Sigmoid colon (tissue), 7 donors: Measurements from ENCODE around the gene ANKZF1. TPM values are rescaled to one million over a fixed set of nuclear protein-coding genes. Genes with fewer than 3 reads are reported as not detected.
A peak's percentile ranks its signal among the peaks of the same experiment; 100 is the strongest.

Experiments used
- DNase-seq: peaks from one replicate; pipeline ENCODE4 v3.0.0-alpha.2; 2019
- H3K27ac ChIP-seq, 4 donors: fragments of 200-600 bp; sonication (generic); one replicate each; pipeline ENCODE4 v1.5.1; 2016 to 2019; ENCODE audit warnings: mild to moderate bottlenecking in 1 of 4
- H3K27me3 ChIP-seq, 3 donors: fragments of 200-600 bp; sonication (generic); one replicate each; pipeline ENCODE4 v1.5.1; 2019; ENCODE audit warnings: mild to moderate bottlenecking in 1 of 3
- H3K36me3 ChIP-seq, 4 donors: fragments of 200-600 bp; sonication (generic); one replicate each; pipeline ENCODE4 v1.5.1; 2016 to 2019
- H3K4me1 ChIP-seq, 4 donors: fragments of 200-600 bp; sonication (generic); one replicate each; pipeline ENCODE4 v1.5.1; 2017 to 2019
- H3K4me3 ChIP-seq, 4 donors: fragments of 200-600 bp; sonication (generic); one replicate each; pipeline ENCODE4 v1.5.1; 2017 to 2019; ENCODE audit warnings: mild to moderate bottlenecking in 2 of 4, moderate library complexity in 1 of 4
- H3K9me3 ChIP-seq, 4 donors: fragments of 200-600 bp in 3 of 4; sonication (generic) in 3 of 4; one replicate each; pipeline versions ENCODE4 v1.5.1 to v1.6.1; 2013 to 2019
- EP300 ChIP-seq, 4 donors: sonication (generic); formaldehyde crosslinking; IDR thresholded peaks; one replicate each; pipeline ENCODE4 v1.6.1; 2017; ENCODE audit warnings: antibody characterized with exemption in 4 of 4
- POLR2A ChIP-seq, 2 donors: fragments of 450-650 bp; IDR thresholded peaks; one replicate each; pipeline ENCODE4 v1.6.1; 2016; ENCODE audit warnings: antibody characterized with exemption in 2 of 2, mild to moderate bottlenecking in 2 of 2, moderate library complexity in 2 of 2
- POLR2AphosphoS5 ChIP-seq, 4 donors: sonication (generic); formaldehyde crosslinking; IDR thresholded peaks; one replicate each; pipeline ENCODE4 v1.6.1; 2017; ENCODE audit warnings: antibody characterized with exemption in 4 of 4
- WGBS, 2 donors: extraction: QIAGEN DNeasy Blood & Tissue Kit; methylation state at CpG; one replicate each; pipeline ENCODE4 v1.1.7; 2013; 5-methylcytosine and 5-hydroxymethylcytosine counted together
- intact Hi-C: fragments of 100-400 bp; cut with DNase I; formaldehyde crosslinking; loops from one replicate; pipeline ENCODE4 v1.15.1; 2023
- polyA plus RNA-seq, 3 donors: library from polyadenylated mRNA; stranded (reverse); fragments of 200-250 nt; gene quantifications; one replicate each; pipeline ENCODE4 v1.2.3, GENCODE V29; 2013
- total RNA-seq, 4 donors: library from RNA; depleted of rRNA; stranded (reverse); fragments of >200 nt; gene quantifications; one replicate each; pipeline ENCODE4 v1.1.0, GENCODE V29; 2016
- TF ChIP-seq, protein P1 (sequence below), 4 experiments: fragments of 450-650 bp in 3 of 4; fragments of 200-600 bp in 1 of 4; IDR thresholded peaks; one replicate each; pipeline ENCODE4 v1.5.1; 2016 to 2019; ENCODE audit warnings: antibody characterized with exemption in 4 of 4, mild to moderate bottlenecking in 3 of 4, moderate library complexity in 2 of 4
- donor health status: healthy with polysubstance abuse.
- donor health status: Bipolar disorder and iron deficiency.
- donor health status: healthy.

ANKZF1 gene
- total and polyA plus RNA-seq, 7 donors, result 9.0 to 52.6 (median 36.9) TPM

DNA sequence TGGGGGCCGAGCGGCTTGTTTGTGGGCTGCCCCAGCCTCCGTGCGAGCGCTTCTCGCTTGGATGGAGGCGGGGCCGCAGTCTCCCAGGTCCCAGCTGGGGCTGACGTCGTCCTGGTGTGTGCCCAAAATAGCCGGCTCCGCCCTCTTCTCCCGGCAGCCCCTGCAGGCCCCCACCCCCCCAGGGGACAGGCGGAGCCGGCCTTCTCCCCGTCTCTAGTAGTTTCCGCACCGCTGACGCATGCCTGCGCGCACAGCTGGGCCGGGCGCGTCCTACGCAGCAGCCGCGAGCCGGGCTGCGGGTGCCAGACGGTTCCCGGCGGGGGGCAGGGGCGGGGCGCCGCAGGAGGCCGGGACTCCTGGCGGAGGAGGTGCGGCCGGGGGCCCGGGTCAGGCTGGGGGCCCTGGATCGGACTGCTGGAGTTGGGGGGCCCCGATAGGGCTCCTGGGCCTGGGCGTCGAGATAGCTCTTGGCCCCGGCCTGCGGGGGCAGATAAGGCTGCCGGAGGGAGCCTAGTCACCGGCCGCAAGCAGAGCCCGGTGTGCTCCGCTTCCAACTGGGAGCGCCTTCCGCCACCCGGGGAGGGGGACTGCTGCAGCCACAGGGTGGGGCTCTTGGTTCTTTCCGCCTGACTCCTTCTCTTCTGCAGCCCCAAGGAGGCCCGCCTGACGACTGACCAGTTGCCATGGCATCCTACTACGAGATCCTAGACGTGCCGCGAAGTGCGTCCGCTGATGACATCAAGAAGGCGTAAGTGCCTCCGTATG, 49.7 kb downstream of the ANKZF1 start, which contains the start of gene DNAJB2:
Gene DNAJB2, plus strand, starts transcription at position 216 of the 765 bp plus-strand sequence. Its CDS starts 468 bp downstream, at position 684.
- WGBS, 2 donors, result 1% methylated on average over 65 of the region's 65 CpGs

DNA sequence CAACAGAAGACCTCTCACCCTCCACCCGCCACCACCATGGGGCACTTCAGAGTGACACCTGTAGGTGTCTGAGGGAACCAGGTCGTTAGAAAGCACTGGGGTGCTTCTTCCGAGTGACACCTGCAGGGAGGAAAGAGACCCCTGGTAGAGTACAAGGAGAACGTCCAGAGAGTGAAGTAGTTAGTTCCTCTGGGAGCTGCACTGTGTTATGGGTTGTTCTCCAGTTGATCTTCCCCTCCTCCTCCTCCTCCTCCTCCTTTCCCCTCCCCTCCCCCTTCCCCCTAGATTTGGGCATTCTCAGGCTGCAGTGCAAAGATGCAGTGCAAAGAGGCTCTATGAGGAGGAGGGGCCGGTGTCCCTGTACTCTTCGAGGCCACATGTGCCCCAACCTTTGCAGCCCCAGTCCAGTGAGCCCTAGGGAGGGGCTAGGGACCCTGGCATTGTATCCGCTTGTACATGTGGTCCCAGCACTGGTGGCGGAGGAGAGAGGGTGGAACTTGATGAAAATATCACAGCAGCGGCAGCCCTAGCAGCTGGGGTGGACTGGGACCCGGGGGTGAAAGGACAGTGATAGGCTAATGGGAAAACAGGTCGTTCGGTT, 50.4 kb downstream of the ANKZF1 start:
- Histone ChIP-seq H3K9me3 (no peaks in the 10 kb centered on the region), H3K36me3 (peaks cover 16 to 47% (median 37%) of the 10 kb centered on the region in 4 donors), H3K4me1 (peaks cover 0 to 41% (median 35%) of the 10 kb centered on the region in 4 donors), H3K4me3 (peak overlapping the region; percentile 72 to 86 (median 75)), H3K27me3 (no peaks in the 10 kb centered on the region), H3K27ac (peak overlapping the region; percentile 94 to 99 (median 95))
- WGBS, 2 donors, result 52 to 54% methylated on average over 12 of the region's 12 CpGs
- TF ChIP-seq POLR2A (IDR thresholded peaks at IDR 0.05), result no peak
- no peak for TF ChIP-seq EP300 (IDR thresholded peaks at IDR 0.05)
- TF ChIP-seq, protein P1, sequence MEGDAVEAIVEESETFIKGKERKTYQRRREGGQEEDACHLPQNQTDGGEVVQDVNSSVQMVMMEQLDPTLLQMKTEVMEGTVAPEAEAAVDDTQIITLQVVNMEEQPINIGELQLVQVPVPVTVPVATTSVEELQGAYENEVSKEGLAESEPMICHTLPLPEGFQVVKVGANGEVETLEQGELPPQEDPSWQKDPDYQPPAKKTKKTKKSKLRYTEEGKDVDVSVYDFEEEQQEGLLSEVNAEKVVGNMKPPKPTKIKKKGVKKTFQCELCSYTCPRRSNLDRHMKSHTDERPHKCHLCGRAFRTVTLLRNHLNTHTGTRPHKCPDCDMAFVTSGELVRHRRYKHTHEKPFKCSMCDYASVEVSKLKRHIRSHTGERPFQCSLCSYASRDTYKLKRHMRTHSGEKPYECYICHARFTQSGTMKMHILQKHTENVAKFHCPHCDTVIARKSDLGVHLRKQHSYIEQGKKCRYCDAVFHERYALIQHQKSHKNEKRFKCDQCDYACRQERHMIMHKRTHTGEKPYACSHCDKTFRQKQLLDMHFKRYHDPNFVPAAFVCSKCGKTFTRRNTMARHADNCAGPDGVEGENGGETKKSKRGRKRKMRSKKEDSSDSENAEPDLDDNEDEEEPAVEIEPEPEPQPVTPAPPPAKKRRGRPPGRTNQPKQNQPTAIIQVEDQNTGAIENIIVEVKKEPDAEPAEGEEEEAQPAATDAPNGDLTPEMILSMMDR (IDR thresholded peaks at IDR 0.05), result no peak
- peak in 2 of 4 donors; percentile 36 to 63 for TF ChIP-seq POLR2AphosphoS5 (IDR thresholded peaks at IDR 0.05)
- DNase-seq, result peak; percentile 66
- intact Hi-C loops, result loop anchor here (1.0 to 5.0 kb wide), 5 partner anchors 14 to 107 kb away; partner anchors contain the start of genes ABCB6, CNPPD1, DNPEP and TUBA4A

More for the DNA sequence above, 49.7 kb downstream of the ANKZF1 start, which contains the start of gene DNAJB2:
- Histone ChIP-seq H3K27me3 (no peaks in the 10 kb centered on the region), H3K4me3 (peak within 1 kb of the TSS; percentile 72 to 86 (median 75)), H3K4me1 (peaks cover 0 to 47% (median 41%) of the 10 kb centered on the region in 4 donors), H3K27ac (peak within 1 kb of the TSS; percentile 94 to 99 (median 95)), H3K36me3 (peaks cover 10 to 40% (median 30%) of the 10 kb centered on the region in 4 donors), H3K9me3 (no peaks in the 10 kb centered on the region)
- TF ChIP-seq EP300 (IDR thresholded peaks at IDR 0.05) (peak; percentile 16 to 97 (median 62)), POLR2AphosphoS5 (IDR thresholded peaks at IDR 0.05) (peak; percentile 89 to 95 (median 93)), POLR2A (IDR thresholded peaks at IDR 0.05) (peak; percentile 56 to 73)
- TF ChIP-seq, protein P1 (IDR thresholded peaks at IDR 0.05), result no peak
- DNase-seq, result peak; percentile 100
- intact Hi-C loops, result loop anchor here (1.0 to 5.0 kb wide), 5 partner anchors 15 to 108 kb away; partner anchors contain the start of genes ABCB6, CNPPD1, DNPEP and TUBA4A

DNA sequence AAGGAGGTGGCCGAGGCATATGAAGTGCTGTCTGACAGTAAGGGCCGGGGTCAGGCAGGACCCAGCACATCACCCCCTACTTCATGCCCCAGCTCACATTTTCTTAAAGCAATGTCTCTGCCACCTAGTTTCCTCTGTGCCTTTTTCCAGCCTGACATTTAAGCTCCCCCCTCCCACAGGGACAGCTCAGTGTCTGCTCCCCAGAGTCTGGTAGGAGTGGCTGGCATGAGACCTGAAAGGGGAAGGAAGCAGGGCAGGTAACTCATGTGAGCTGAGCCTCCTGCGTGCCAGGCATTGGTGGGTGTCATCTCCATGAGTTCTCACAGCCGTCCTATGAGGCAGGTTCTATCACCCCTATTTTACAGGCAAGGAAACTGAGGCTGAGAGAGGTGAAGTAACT, 51.0 kb downstream of the ANKZF1 start:
- no peaks in the 10 kb centered on the region for H3K9me3 ChIP-seq
- no peaks in the 10 kb centered on the region for H3K27me3 ChIP-seq
- intact Hi-C loops, result no loop called here
- peak overlapping the region in 2 of 4 donors; percentile 78 to 86 for H3K4me3 ChIP-seq
- TF ChIP-seq POLR2A (IDR thresholded peaks at IDR 0.05) (no peak), EP300 (IDR thresholded peaks at IDR 0.05) (no peak)
- H3K36me3 ChIP-seq, result peaks cover 22 to 54% (median 43%) of the 10 kb centered on the region in 4 donors
- peak overlapping the region; percentile 94 to 99 (median 95) for H3K27ac ChIP-seq
- DNase-seq, result peak; percentile 50
- H3K4me1 ChIP-seq, result peaks cover 0 to 40% (median 35%) of the 10 kb centered on the region in 4 donors
- 86 to 93% methylated on average over 4 of the region's 4 CpGs for WGBS, 2 donors

DNA sequence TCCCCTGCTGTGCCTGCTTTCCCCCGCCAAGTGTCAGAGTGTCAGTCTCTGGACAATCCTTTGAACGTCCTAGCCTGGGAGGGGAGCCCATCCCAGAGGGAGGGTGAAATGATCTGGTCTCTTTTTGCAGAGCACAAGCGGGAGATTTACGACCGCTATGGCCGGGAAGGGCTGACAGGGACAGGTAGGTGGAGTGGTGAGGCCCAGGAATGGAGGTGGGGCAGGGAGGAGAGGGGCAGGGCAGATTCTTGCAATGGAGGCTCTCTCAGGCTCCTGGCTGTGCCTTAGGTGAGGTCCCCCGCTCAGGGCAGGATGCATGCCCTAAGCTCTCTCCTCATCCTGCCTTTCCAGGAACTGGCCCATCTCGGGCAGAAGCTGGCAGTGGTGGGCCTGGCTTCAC, 52.0 kb downstream of the ANKZF1 start:
- peaks cover 28 to 56% (median 45%) of the 10 kb centered on the region in 4 donors for H3K36me3 ChIP-seq
- WGBS, 2 donors, result 68 to 82% methylated on average over 8 of the region's 8 CpGs
- intact Hi-C loops, result no loop called here
- DNase-seq, result peak; percentile 59
- peak overlapping the region in 3 of 4 donors; percentile 3 to 99 (median 94) for H3K27ac ChIP-seq
- H3K4me1 ChIP-seq, result peaks cover 0 to 40% (median 35%) of the 10 kb centered on the region in 4 donors
- H3K9me3 ChIP-seq, result no peaks in the 10 kb centered on the region
- H3K27me3 ChIP-seq, result no peaks in the 10 kb centered on the region
- TF ChIP-seq EP300 (IDR thresholded peaks at IDR 0.05) (no peak), POLR2A (IDR thresholded peaks at IDR 0.05) (no peak), POLR2AphosphoS5 (IDR thresholded peaks at IDR 0.05) (no peak)
- TF ChIP-seq, protein P1 (IDR thresholded peaks at IDR 0.05), result no peak
- no peak overlapping the region for H3K4me3 ChIP-seq
